ENCODE results near the gene DIPK1A. TPM values are rescaled to one million over a fixed set of nuclear protein-coding genes. Genes with fewer than 3 reads are reported as not detected.
A peak's percentile ranks its signal among the peaks of the same experiment; 100 is the strongest.

Gene DIPK1A
- total RNA-seq, 1 experiment from 2014 or later = 10.5 TPM

GRCh38 chr1:92838519-92838918, 122.7 kb downstream of the DIPK1A start:
- peaks cover 98% of the 10 kb centered on the region for H3K36me3 ChIP-seq (ENCODE audit: low read depth)
- intact Hi-C loops (cut with micrococcal nuclease; ENCODE audit: unreplicated experiment) = loop anchor here (10.0 kb wide), 2 partner anchors 534 to 944 kb away; no protein-coding TSS in a partner anchor
- CTCF ChIA-PET = interaction anchor here (0.6 kb wide), 1 partner anchor 163 kb away, joined by 4 read pairs; no protein-coding TSS in a partner anchor
- H3K27me3 ChIP-seq (ENCODE audit: insufficient read depth, low read depth) = no peaks in the 10 kb centered on the region
- H3K27ac ChIP-seq = no peak overlapping the region
- peaks cover 92% of the 10 kb centered on the region for H4K20me1 ChIP-seq (ENCODE audit: insufficient read depth)
- no peak overlapping the region for H3K4me3 ChIP-seq
- H3K4me1 ChIP-seq (replicated peaks; ENCODE audit: insufficient read depth) = peaks cover 45% of the 10 kb centered on the region
- H3F3A ChIP-seq (ENCODE audit: insufficient read depth, low read depth) = peaks cover 100% of the 10 kb centered on the region
- POLR2A ChIA-PET (ENCODE audit: unreplicated experiment) = interaction anchor here (0.7 kb wide), 1 partner anchor 102 kb away, joined by 3 read pairs; no protein-coding TSS in a partner anchor
- BruUV-seq (replicated peaks) = no TSS peak
- no peaks in the 10 kb centered on the region for H3K9me2 ChIP-seq (ENCODE audit: insufficient read depth)
- no peak for DNase-seq
- H3K79me2 ChIP-seq (ENCODE audit: low read depth) = peaks cover 75% of the 10 kb centered on the region
- no peaks in the 10 kb centered on the region for H3K9me3 ChIP-seq (ENCODE audit: insufficient read depth, low read depth)
- H2AFZ ChIP-seq = no peak overlapping the region
- TF ChIP-seq CTCF (conservative IDR thresholded peaks at IDR 0.05) (no peak), EZH2 (IDR thresholded peaks at IDR 0.05; ENCODE audit: low read depth) (no peak)
- no peak overlapping the region for H3K4me2 ChIP-seq

GRCh38 chr1:92837062-92837461, 124.2 kb downstream of the DIPK1A start:
- POLR2A ChIA-PET (ENCODE audit: unreplicated experiment) = interaction anchor here (0.6 to 0.7 kb wide), 2 partner anchors 17 to 123 kb away, joined by 3 to 4 read pairs; no protein-coding TSS in a partner anchor

GRCh38 chr1:92834617-92835016, 126.6 kb downstream of the DIPK1A start:
- H4K20me1 ChIP-seq (ENCODE audit: insufficient read depth) = peaks cover 67% of the 10 kb centered on the region
- POLR2A ChIA-PET (ENCODE audit: unreplicated experiment) = no interaction called here
- H3K79me2 ChIP-seq (ENCODE audit: low read depth) = peaks cover 78% of the 10 kb centered on the region
- CTCF ChIA-PET = no interaction called here
- BruUV-seq (replicated peaks) = no TSS peak
- H3K27ac ChIP-seq = peak overlapping the region; percentile 92; the same call in 1 of the 2 replicates
- H3K9me3 ChIP-seq (ENCODE audit: insufficient read depth, low read depth) = no peaks in the 10 kb centered on the region
- no peak for DNase-seq
- no peak overlapping the region for H2AFZ ChIP-seq
- peaks cover 53% of the 10 kb centered on the region for H3K4me1 ChIP-seq (replicated peaks; ENCODE audit: insufficient read depth)
- peaks cover 67% of the 10 kb centered on the region for H3F3A ChIP-seq (ENCODE audit: insufficient read depth, low read depth)
- intact Hi-C loops (cut with micrococcal nuclease; ENCODE audit: unreplicated experiment) = loop anchor here (10.0 kb wide), 2 partner anchors 530 to 940 kb away; no protein-coding TSS in a partner anchor
- H3K9me2 ChIP-seq (ENCODE audit: insufficient read depth) = no peaks in the 10 kb centered on the region
- peak overlapping the region; percentile 96 for H3K4me2 ChIP-seq
- peak overlapping the region; percentile 85 for H3K4me3 ChIP-seq
- H3K36me3 ChIP-seq (ENCODE audit: low read depth) = peaks cover 72% of the 10 kb centered on the region
- TF ChIP-seq CTCF (conservative IDR thresholded peaks at IDR 0.05) = no peak
- TF ChIP-seq EZH2 (IDR thresholded peaks at IDR 0.05; ENCODE audit: low read depth) = no peak
- H3K27me3 ChIP-seq (ENCODE audit: insufficient read depth, low read depth) = no peaks in the 10 kb centered on the region

More at GRCh38 chr1:92837062-92837461, 124.2 kb downstream of the DIPK1A start:
- Histone ChIP-seq H3K27me3 (ENCODE audit: insufficient read depth, low read depth) (no peaks in the 10 kb centered on the region), H3K4me3 (0 out of 2 replicates have a peak overlapping the region, but pooled peaks have one; percentile 6), H2AFZ (no peak overlapping the region), H3K79me2 (ENCODE audit: low read depth) (peaks cover 89% of the 10 kb centered on the region), H3K4me1 (replicated peaks; ENCODE audit: insufficient read depth) (peaks cover 49% of the 10 kb centered on the region), H3K36me3 (ENCODE audit: low read depth) (peaks cover 95% of the 10 kb centered on the region), H3K9me3 (ENCODE audit: insufficient read depth, low read depth) (no peaks in the 10 kb centered on the region), H3K4me2 (peak overlapping the region; percentile 96; the same call in 1 of the 2 replicates), H3K27ac (no peak overlapping the region), H3K9me2 (ENCODE audit: insufficient read depth) (no peaks in the 10 kb centered on the region), H3F3A (ENCODE audit: insufficient read depth, low read depth) (peaks cover 91% of the 10 kb centered on the region), H4K20me1 (ENCODE audit: insufficient read depth) (peaks cover 90% of the 10 kb centered on the region)
- CTCF ChIA-PET = no interaction called here
- no TSS peak for BruUV-seq (replicated peaks)
- no peak for DNase-seq
- TF ChIP-seq EZH2 (IDR thresholded peaks at IDR 0.05; ENCODE audit: low read depth) (no peak), CTCF (conservative IDR thresholded peaks at IDR 0.05) (no peak)
- intact Hi-C loops (cut with micrococcal nuclease; ENCODE audit: unreplicated experiment) = loop anchor here (10.0 kb wide), 2 partner anchors 532 to 942 kb away; no protein-coding TSS in a partner anchor

All from PC-9 (cell line).